Measurements from ENCODE around the gene MBD5. TPM values are rescaled to one million over a fixed set of nuclear protein-coding genes. Genes with fewer than 3 reads are reported as not detected.

MBD5 gene
- total RNA-seq, 2 donors from 2014 or later, result 25.5 to 27.6 TPM

GRCh38 chr2:148552675-148553331, 531.9 kb downstream of the MBD5 start:
- DNase-seq (no peak), ATAC-seq (no peak)
- intact Hi-C loops (cut with DNase I), result no loop called here

DNA sequence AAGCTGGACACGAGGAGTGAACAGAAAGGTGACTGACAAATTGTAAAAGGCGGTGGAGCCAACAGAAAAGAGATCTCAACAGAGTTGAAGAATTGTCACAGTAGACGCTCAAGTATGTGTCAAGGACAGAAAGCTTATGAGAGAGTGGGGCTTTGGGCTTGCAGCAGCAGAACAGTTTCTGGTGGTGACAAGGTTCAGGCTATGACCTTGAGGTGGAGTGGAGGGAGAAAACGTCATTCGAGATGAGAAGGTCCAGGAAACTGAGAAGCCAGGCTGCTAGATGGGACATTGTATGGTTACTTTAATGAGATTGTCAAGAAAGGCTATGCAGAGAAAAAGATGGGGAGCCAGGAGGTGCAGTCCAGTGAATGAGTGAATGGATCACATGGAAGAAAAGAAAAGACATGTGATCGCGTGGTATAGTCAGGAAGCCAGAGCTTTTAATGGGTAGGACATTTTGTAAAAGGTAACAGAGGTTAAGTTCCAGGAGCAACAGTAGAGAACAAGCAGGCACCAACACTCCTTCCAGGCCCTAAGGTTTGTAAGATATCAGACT, 532.5 kb downstream of the MBD5 start:
- DNase-seq, result no peak
- intact Hi-C loops (cut with DNase I), result no loop called here
- ATAC-seq, result no peak

DNA sequence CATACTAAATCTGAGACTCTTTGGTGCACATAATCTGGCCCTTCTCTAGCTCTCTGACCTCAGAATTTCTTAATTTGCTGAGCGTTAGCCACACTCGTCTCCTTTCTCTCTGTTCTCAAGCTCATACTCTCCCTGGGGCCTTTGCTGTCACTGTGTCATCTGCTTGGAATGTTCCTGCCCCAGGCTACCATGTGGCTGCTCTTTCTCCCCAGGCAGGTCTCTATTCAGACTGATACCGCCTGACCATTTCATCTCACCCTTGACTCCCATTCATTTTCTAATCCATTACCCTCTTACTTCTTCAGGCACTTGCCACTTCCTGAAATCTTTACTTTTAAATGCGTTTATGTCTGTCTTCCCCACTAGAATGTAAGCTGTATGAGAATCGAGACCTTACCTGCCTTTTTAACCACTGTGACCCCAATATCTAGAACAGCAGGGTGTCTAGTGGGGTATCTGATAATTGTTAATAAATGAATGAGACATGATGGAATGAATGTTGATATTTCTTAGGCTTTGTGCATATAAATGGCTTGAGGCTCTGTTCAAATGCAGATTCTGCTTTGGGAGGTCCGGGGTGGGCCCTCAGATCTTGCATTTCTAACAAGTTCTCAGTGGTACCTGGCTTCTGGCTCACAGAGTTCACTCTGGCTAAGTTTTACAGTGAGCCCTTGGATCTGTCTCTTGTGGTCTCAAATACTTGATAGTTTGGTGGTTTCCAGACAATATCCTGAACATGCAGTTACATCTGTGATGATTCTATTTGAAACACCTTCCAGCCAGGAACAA, 533.8 kb downstream of the MBD5 start:
- intact Hi-C loops (cut with DNase I), result no loop called here
- DNase-seq (no peak), ATAC-seq (no peak)

DNA sequence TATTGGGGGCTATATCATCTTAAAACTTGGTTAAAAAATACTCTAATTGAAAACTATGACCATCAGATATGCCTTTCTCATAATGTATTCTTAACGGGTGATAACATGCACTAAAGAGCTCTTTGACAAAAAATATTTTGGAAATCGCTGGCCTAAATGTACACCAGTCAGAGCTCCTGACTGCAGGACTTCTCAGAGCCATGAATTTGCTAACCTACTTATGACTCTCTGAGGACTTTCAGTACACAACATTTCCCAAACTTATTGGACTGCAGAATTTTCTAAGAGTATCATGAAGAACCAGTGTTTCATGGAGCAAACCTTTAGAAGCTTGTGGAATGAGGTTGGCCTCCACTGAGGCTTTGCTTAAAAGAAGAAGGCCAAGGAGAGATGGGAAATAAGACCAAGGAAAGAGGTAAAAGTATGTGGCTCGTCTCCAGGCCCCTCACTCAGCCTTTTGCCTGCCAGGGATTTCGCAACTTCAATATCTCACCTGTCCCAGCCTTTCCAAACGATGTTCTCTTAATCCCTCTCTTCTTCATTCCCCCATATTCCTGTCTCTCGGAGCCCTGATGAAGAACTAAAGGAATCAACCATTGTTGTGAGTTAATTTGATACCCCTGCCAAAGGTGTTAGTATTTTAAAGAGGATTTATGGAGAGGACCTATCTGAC, 534.9 kb downstream of the MBD5 start:
- intact Hi-C loops (cut with DNase I), result no loop called here
- ATAC-seq (no peak), DNase-seq (no peak)

GRCh38 chr2:148557844-148558436, 537.0 kb downstream of the MBD5 start:
- intact Hi-C loops (cut with DNase I), result no loop called here
- DNase-seq, result no peak

DNA sequence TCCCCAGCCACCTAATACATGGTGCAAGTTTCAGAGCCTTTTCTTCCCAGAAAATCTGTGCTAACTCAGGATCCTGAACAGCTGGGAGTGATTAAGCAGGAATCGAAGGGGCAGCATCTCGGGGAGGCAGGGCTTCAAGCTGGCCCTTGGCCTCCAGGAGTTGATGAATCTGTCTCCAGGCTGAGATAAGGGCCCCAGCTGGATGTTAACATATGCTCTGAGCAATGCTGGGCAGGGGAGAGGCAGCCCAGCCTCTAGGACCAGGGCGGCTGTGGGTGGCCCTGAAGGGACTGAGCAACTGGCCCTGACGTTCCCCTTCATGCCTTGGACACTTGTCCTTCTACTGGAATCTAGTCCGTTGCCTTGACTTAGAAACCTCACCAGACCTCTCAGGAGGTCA, 539.6 kb downstream of the MBD5 start:
- DNase-seq, result no peak
- intact Hi-C loops (cut with DNase I), result no loop called here
- no peak for ATAC-seq

More at GRCh38 chr2:148557844-148558436, 537.0 kb downstream of the MBD5 start:
- ATAC-seq, result no peak

- ATAC-seq (no peak), DNase-seq (no peak)
- intact Hi-C loops (cut with DNase I), result no loop called here
Measured at GRCh38 chr2:148561389-148561788, 540.5 kb downstream of the MBD5 start.

DNA sequence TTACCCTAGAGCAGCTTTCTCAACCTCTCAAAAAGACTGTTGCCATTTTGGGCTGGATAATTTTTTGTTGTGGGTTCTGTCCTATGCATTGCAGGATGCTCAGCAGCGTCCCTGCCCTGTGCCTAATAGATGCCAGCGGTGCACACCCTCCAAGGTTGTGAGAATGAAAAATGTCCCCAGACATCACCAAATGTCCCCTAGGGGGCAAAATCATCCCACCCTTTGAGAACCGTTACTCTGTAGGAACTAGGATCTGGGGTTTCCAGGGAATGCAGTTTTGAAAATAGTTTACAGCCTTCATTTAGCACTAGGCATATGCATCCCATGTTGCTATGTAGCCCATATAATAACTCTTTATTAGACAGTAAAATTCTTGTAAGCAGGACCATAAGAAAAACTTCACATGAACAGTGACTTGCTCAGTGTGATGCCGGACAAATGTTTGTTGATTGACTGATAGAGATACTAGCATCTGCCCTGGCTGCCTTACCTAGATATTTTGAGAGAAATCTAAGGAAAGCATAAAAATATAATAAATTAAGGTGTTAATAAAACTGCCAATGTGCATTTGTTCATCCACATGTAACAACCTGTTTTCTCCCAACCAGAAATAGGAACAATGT, 544.5 kb downstream of the MBD5 start:
- ATAC-seq (peak in 1 of 2 donors; percentile 47), DNase-seq (no peak)
- intact Hi-C loops (cut with DNase I), result loop anchor here in 1 of 2 donors (5.0 kb wide), 1 partner anchor 427 kb away; no protein-coding TSS in a partner anchor

Other genes starting within 250 kb of the MBD5 start
- 10 to 100 TPM; 10.3 to 13.4 TPM for gene ACVR2A, start 176.1 kb upstream of the MBD5 start, total RNA-seq
- 10 to 100 TPM; 39.5 TPM for gene ORC4, start 354 bp upstream of the MBD5 start, total RNA-seq

Data from left cardiac atrium (tissue), 4 donors.